ENCODE measurements around the gene GPR146.

GPR146 gene

DNA sequence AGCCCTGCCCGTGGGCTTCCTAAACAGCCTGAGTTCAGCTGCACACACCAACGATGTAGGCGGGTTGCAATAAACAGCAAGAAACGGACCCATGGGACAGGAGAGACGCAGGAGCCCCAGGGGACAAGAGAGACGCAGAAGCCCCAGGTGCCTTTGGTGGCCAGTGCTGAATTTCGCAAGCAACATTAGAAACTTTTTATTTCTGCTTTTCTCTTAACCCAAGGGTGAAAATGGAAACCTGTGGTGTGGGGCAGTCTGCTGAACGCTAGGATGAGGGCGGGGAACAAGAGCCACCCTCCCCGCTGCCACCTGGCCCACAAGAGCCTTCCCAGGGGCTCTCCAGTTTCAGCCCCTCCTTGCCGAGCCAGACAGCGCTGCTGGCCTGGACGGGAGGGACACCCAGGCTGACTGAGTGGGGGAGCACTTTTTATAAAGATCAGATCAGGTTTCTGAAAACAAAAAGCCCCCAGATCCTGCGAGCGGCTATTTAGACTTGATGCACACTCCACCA, 20.0 kb upstream of the GPR146 start:
- no peak overlapping the region for H3K4me3 Mint-ChIP-seq
- ATAC-seq (replicated peaks; ENCODE audit: extremely low read depth, poor library complexity, severe bottlenecking) (no peak), DNase-seq (ENCODE audit: low spot score in 2 of 2) (no peak)
- no peaks in the 10 kb centered on the region for H3K9me3 Mint-ChIP-seq
- H3K4me1 Mint-ChIP-seq, result peaks cover 31% of the 10 kb centered on the region
- no peaks in the 10 kb centered on the region for H3K27me3 Mint-ChIP-seq
- peak overlapping the region; percentile 64 for H3K27ac Mint-ChIP-seq (ENCODE audit: low read depth)
- peaks cover 12% of the 10 kb centered on the region for H3K36me3 Mint-ChIP-seq (ENCODE audit: insufficient read depth)

DNA sequence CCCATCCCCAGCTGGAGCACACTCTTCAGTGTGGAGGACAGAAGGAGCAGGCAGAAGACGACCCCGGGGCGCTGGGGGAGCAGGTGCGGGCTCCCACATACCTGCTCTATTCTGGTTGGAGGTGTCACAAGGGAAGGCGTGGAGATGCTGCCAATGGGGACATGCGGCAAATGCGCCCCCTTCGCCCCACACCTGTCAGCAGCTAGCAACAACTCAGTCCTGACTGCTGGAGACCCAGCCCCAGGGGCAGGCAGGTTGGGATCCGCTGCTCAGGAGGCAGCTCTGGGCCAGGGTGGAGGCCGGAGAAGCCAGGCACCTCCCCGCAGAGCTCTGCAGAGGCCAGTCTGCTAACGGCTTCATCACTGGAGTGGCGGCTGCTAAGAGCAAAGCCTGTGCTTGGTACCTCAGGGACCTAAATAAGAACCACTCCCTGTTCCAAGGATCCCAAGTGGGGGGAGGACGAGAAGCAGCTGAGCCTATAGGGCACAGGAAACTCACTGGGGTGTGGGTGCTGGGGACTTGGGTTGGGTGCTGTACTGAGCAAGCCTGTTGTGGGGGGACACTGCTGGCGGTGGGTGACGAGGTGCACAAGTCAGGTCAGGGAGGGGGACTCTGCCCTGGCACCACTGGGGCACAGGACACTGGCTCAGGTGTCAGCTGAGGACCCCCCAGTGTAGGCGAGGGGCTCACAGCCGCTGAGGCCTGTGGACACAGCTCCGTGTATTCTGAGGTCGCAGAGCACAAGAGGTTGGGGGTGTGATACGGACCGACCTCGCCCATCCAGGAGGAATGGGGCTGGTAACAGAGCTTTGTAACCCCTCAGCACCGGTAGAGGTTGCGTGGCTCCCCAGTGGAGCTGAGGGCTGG, 19.2 kb upstream of the GPR146 start:
- peaks cover 12% of the 10 kb centered on the region for H3K36me3 Mint-ChIP-seq (ENCODE audit: insufficient read depth)
- DNase-seq (ENCODE audit: low spot score in 2 of 2) (no peak), ATAC-seq (replicated peaks; ENCODE audit: extremely low read depth, poor library complexity, severe bottlenecking) (no peak)
- no peaks in the 10 kb centered on the region for H3K9me3 Mint-ChIP-seq
- H3K4me3 Mint-ChIP-seq, result no peak overlapping the region
- peak overlapping the region; percentile 64 for H3K27ac Mint-ChIP-seq (ENCODE audit: low read depth)
- H3K27me3 Mint-ChIP-seq, result no peaks in the 10 kb centered on the region
- H3K4me1 Mint-ChIP-seq, result peaks cover 37% of the 10 kb centered on the region

GRCh38 chr7:1025743-1026581, 18.4 kb upstream of the GPR146 start:
- Mint-ChIP-seq H3K27me3 (no peaks in the 10 kb centered on the region), H3K4me1 (peaks cover 42% of the 10 kb centered on the region), H3K27ac (ENCODE audit: low read depth) (no peak overlapping the region), H3K4me3 (peak overlapping the region; percentile 56), H3K9me3 (no peaks in the 10 kb centered on the region), H3K36me3 (ENCODE audit: insufficient read depth) (peaks cover 13% of the 10 kb centered on the region)
- DNase-seq (ENCODE audit: low spot score in 2 of 2) (no peak), ATAC-seq (replicated peaks; ENCODE audit: extremely low read depth, poor library complexity, severe bottlenecking) (no peak)

- H3K9me3 Mint-ChIP-seq, result no peaks in the 10 kb centered on the region
- H3K4me3 Mint-ChIP-seq, result peak overlapping the region; percentile 56
- no peaks in the 10 kb centered on the region for H3K27me3 Mint-ChIP-seq
These were observed 17.6 kb upstream of the GPR146 start for GRCh38 chr7:1026721-1027161.

GRCh38 chr7:1027242-1028043, 16.9 kb upstream of the GPR146 start:
- DNase-seq (ENCODE audit: low spot score in 2 of 2) (no peak), ATAC-seq (replicated peaks; ENCODE audit: extremely low read depth, poor library complexity, severe bottlenecking) (no peak)
- Mint-ChIP-seq H3K27me3 (no peaks in the 10 kb centered on the region), H3K4me1 (peaks cover 45% of the 10 kb centered on the region), H3K4me3 (peak overlapping the region; percentile 56), H3K9me3 (no peaks in the 10 kb centered on the region), H3K27ac (ENCODE audit: low read depth) (peak overlapping the region; percentile 22), H3K36me3 (ENCODE audit: insufficient read depth) (peaks cover 10% of the 10 kb centered on the region)

More at GRCh38 chr7:1026721-1027161, 17.6 kb upstream of the GPR146 start:
- peak overlapping the region; percentile 22 for H3K27ac Mint-ChIP-seq (ENCODE audit: low read depth)
- peaks cover 45% of the 10 kb centered on the region for H3K4me1 Mint-ChIP-seq
- H3K36me3 Mint-ChIP-seq (ENCODE audit: insufficient read depth), result peaks cover 11% of the 10 kb centered on the region
- no peak for DNase-seq (ENCODE audit: low spot score in 2 of 2)
- ATAC-seq (replicated peaks; ENCODE audit: extremely low read depth, poor library complexity, severe bottlenecking), result no peak

DNA sequence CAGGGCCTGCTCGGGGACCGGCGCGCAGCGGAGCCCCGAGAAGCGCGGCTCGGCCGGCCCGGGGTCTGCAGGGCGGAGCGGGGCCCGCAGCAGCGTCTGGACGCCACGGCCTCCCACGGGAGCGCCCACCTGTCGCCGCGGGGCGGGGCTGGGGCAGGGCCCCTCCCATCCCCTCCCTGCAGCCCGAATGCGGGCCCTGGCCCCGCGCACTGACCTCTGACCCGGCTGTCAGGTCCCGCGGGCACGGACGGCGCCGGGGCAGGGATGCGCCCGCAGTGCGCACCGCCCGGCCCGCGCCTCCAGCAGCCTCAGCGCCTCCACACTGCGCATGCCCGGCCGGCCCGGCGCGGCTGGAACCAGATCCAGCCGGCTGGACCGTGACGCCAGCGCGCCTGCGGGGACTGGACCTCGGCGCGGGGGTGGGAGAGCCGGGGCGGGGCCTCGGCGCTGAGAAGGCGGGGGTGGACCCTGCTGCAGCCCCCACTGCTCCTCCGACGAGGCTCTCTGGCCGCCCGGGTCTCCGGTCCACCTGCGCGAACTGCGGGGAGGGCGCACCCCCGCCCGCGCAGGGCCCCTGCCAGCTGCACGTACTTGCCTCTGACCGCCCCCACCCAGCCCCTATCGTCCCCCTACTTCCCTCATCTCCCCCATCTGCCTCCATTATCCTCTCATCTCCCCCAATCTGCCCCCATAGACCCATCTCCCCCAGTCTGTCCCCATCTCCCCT, 16.1 kb upstream of the GPR146 start:
- Mint-ChIP-seq H3K27ac (ENCODE audit: low read depth) (peak overlapping the region; percentile 51), H3K4me3 (peak overlapping the region; percentile 74), H3K4me1 (peaks cover 52% of the 10 kb centered on the region), H3K9me3 (no peaks in the 10 kb centered on the region), H3K36me3 (ENCODE audit: insufficient read depth) (peaks cover 9% of the 10 kb centered on the region), H3K27me3 (no peaks in the 10 kb centered on the region)
- ATAC-seq (replicated peaks; ENCODE audit: extremely low read depth, poor library complexity, severe bottlenecking) (peak; percentile 82), DNase-seq (ENCODE audit: low spot score in 2 of 2) (peak; percentile 53 to 74)

- H3K4me1 Mint-ChIP-seq, result peaks cover 53% of the 10 kb centered on the region
These were observed 15.3 kb upstream of the GPR146 start for GRCh38 chr7:1028775-1029636.

GRCh38 chr7:1029637-1030443, 14.5 kb upstream of the GPR146 start:
- peak overlapping the region; percentile 44 for H3K27ac Mint-ChIP-seq (ENCODE audit: low read depth)
- no peaks in the 10 kb centered on the region for H3K27me3 Mint-ChIP-seq
- no peaks in the 10 kb centered on the region for H3K9me3 Mint-ChIP-seq
- H3K4me1 Mint-ChIP-seq, result peaks cover 52% of the 10 kb centered on the region
- H3K36me3 Mint-ChIP-seq (ENCODE audit: insufficient read depth), result peaks cover 7% of the 10 kb centered on the region
- DNase-seq (ENCODE audit: low spot score in 2 of 2) (no peak), ATAC-seq (replicated peaks; ENCODE audit: extremely low read depth, poor library complexity, severe bottlenecking) (no peak)
- peak overlapping the region; percentile 34 for H3K4me3 Mint-ChIP-seq

More at GRCh38 chr7:1028775-1029636, 15.3 kb upstream of the GPR146 start:
- ATAC-seq (replicated peaks; ENCODE audit: extremely low read depth, poor library complexity, severe bottlenecking) (peak; percentile 57), DNase-seq (ENCODE audit: low spot score in 2 of 2) (peak in 1 of 2 donors; percentile 26)
- no peaks in the 10 kb centered on the region for H3K27me3 Mint-ChIP-seq
- H3K36me3 Mint-ChIP-seq (ENCODE audit: insufficient read depth), result peaks cover 9% of the 10 kb centered on the region
- peak overlapping the region; percentile 51 for H3K27ac Mint-ChIP-seq (ENCODE audit: low read depth)
- H3K9me3 Mint-ChIP-seq, result no peaks in the 10 kb centered on the region
- peak overlapping the region; percentile 74 for H3K4me3 Mint-ChIP-seq

DNA sequence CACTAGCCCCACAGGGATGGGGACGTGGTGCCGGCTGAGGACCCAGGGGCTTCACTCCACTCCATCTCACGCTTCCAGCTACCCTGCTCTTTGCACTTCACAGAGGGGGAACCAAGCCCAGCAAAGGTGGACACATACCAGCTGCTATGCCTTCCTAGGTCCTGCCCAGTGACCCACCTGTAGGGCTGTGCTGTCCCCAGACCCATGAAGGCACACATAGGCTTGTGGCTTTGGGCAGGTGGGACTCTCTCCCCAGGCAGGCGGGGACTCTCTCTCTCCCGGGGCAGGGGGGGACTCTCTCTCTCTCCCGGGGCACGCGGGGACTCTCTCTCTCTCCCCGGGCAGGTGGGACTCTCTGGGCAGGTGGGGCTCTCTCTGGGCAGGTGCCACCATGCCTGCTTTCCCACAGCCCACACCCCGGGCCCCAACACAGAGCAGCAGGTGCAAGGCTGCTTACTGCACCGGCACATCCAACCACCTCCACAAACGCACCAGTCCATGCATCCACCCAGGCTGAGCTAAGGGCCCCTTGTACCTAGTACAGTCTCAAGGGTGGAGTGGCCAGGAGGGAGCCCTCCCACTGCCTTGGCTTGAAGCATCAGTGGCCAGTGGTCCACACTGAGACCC, 13.8 kb upstream of the GPR146 start:
- Mint-ChIP-seq H3K27me3 (no peaks in the 10 kb centered on the region), H3K4me3 (peak overlapping the region; percentile 50), H3K9me3 (no peaks in the 10 kb centered on the region), H3K4me1 (peaks cover 52% of the 10 kb centered on the region), H3K36me3 (ENCODE audit: insufficient read depth) (peaks cover 7% of the 10 kb centered on the region), H3K27ac (ENCODE audit: low read depth) (peak overlapping the region; percentile 44)
- no peak for ATAC-seq (replicated peaks; ENCODE audit: extremely low read depth, poor library complexity, severe bottlenecking)
- DNase-seq (ENCODE audit: low spot score in 2 of 2), result no peak

All from central memory CD8-positive, alpha-beta T cell (primary cell).